GM12878 (cell line): ENCODE results near the gene PCDHA1. TPM values are rescaled to one million over a fixed set of nuclear protein-coding genes. Genes with fewer than 3 reads are reported as not detected.

ENCODE experiments used
- ATAC-seq: fragments of 200-7000 bp; cut with Tn5 transposase; 3 replicates; pipeline ENCODE4 v1.9.1; 2020; ENCODE audit warnings: mild to moderate bottlenecking, moderate library complexity
- BruUV-seq: library from RNA; stranded (reverse); fragments of 400-500 nt; replicated peaks from 2 replicates; lab custom pipeline; 2021; lab: Mats Ljungman, UMichigan
- CTCF ChIA-PET: fragments of 300-600 bp; sonication (Branson Sonifier 250); formaldehyde crosslinking; extraction: SDS; loops from one replicate; lab custom pipeline; 2021; ENCODE audit warnings: inconsistent platforms; lab: Yijun Ruan, JAX
- POLR2A ChIA-PET: fragments of 350-600 bp; formaldehyde crosslinking; extraction: SDS; loops from one replicate; lab custom pipeline; 2021; ENCODE audit warnings: inconsistent platforms; lab: Charles Lee
- RAD21 ChIA-PET: fragments of 300-600 bp; sonication (Branson Sonifier 250); formaldehyde crosslinking; loops from one replicate; lab custom pipeline; 2023; ENCODE audit warnings: antibody characterized with exemption; ENCODE audit not compliant: unreplicated experiment; lab: Charles Lee
- SMC1A ChIA-PET: fragments of 300-600 bp; sonication (Branson Sonifier 250); formaldehyde crosslinking; loops from one replicate; lab custom pipeline; 2023; ENCODE audit not compliant: unreplicated experiment, uncharacterized antibody; lab: Charles Lee
- DNase-seq: peaks from one replicate; pipeline ENCODE4 v3.0.0-alpha.2; 2011; ENCODE audit warnings: low read depth, low spot score
- FAIRE-seq: peaks from 3 replicates; lab custom pipeline; 2011; peaks lifted over from hg19 to GRCh38; lab: Jason Lieb, UNC
- H2AFZ ChIP-seq: 2 replicates; pipeline ENCODE4 v1.6.0; 2011; ENCODE audit warnings: low read depth, low read length, control low read depth; ENCODE audit not compliant: control insufficient read depth
- H3K27ac ChIP-seq: 2 replicates; pipeline ENCODE4 v1.5.1; 2011; ENCODE audit warnings: control low read depth; ENCODE audit not compliant: control insufficient read depth, insufficient read depth
- H3K27me3 ChIP-seq, 2 experiments: replicated peaks in 1 of 2; 2 replicates each; pipeline versions ENCODE4 v1.6.0 to v1.6.1; 2011; ENCODE audit warnings: low read length in 1 of 2; ENCODE audit not compliant: control insufficient read depth in 2 of 2, insufficient read depth in 2 of 2
- H3K36me3 ChIP-seq, 2 experiments: 2 replicates each; pipeline ENCODE4 v1.5.1; 2011; ENCODE audit warnings: low read length in 1 of 2; ENCODE audit not compliant: control insufficient read depth in 2 of 2, insufficient read depth in 2 of 2
- H3K4me1 ChIP-seq: 2 replicates; pipeline ENCODE4 v1.6.1; 2011; ENCODE audit warnings: mild to moderate bottlenecking, low read length, moderate library complexity, mixed read lengths; ENCODE audit not compliant: control insufficient read depth, insufficient read depth
- H3K4me2 ChIP-seq: 2 replicates; pipeline ENCODE4 v1.6.0; 2011; ENCODE audit warnings: control low read depth; ENCODE audit not compliant: control insufficient read depth, insufficient read depth
- H3K4me3 ChIP-seq: fragments of 200-600 bp; sonication (generic); 2 replicates; pipeline ENCODE4 v1.5.1; 2016
- H3K79me2 ChIP-seq: 2 replicates; pipeline ENCODE4 v1.6.0; 2011; ENCODE audit warnings: low read length; ENCODE audit not compliant: control insufficient read depth, insufficient read depth
- H3K9ac ChIP-seq: 2 replicates; pipeline ENCODE4 v1.8.0; 2011; ENCODE audit warnings: low read length, control low read depth, mixed read lengths; ENCODE audit not compliant: control insufficient read depth, insufficient read depth
- H3K9me3 ChIP-seq: replicated peaks from 3 replicates; pipeline ENCODE4 v1.5.1; 2011; ENCODE audit warnings: mild to moderate bottlenecking, low read length; ENCODE audit not compliant: control insufficient read depth, insufficient read depth
- H4K20me1 ChIP-seq: 2 replicates; pipeline ENCODE4 v1.6.0; 2011; ENCODE audit not compliant: control insufficient read depth, insufficient read depth
- BCL3 ChIP-seq: IDR thresholded peaks from 2 replicates; pipeline ENCODE4 v1.6.1; 2011; ENCODE audit warnings: borderline replicate concordance, low read depth, mild to moderate bottlenecking, moderate library complexity, low read length; ENCODE audit not compliant: insufficient read depth, poor library complexity, severe bottlenecking
- MLLT1 ChIP-seq: fragments of 450-650 bp; IDR thresholded peaks from 2 replicates; pipeline ENCODE4 v1.6.1; 2016; ENCODE audit warnings: mild to moderate bottlenecking
- MYC ChIP-seq: IDR thresholded peaks from 2 replicates; pipeline ENCODE4 v1.6.1; 2011; ENCODE audit warnings: mild to moderate bottlenecking, low read length, moderate library complexity, inconsistent platforms; ENCODE audit not compliant: insufficient read depth, insufficient replicate concordance, insufficient read length, severe bottlenecking
- PAX5 ChIP-seq: IDR thresholded peaks from 2 replicates; pipeline ENCODE4 v1.6.1; 2011; ENCODE audit warnings: low read depth, low read length, borderline replicate concordance
- PAX8 ChIP-seq: fragments of 450-650 bp; IDR thresholded peaks from 2 replicates; pipeline ENCODE4 v1.6.1; 2017; ENCODE audit warnings: mild to moderate bottlenecking, moderate library complexity
- PRDM15 ChIP-seq: fragments of 450-650 bp; formaldehyde crosslinking; IDR thresholded peaks from 2 replicates; pipeline ENCODE4 v1.4.0; 2020; ENCODE audit warnings: mild to moderate bottlenecking, moderate library complexity
- ZBTB4 ChIP-seq: fragments of 450-650 bp; formaldehyde crosslinking; IDR thresholded peaks from 2 replicates; pipeline ENCODE4 v1.4.0; 2022; ENCODE audit warnings: mild to moderate bottlenecking, moderate library complexity
- WGBS: methylation state at CpG from one replicate; pipeline ENCODE4 v1.1.6; 2016; ENCODE audit warnings: low lambda C conversion rate; ENCODE audit not compliant: insufficient replicate concordance, insufficient coverage; ENCODE audit errors: missing lambda C conversion rate; 5-methylcytosine and 5-hydroxymethylcytosine counted together
- in situ Hi-C: fragments of 300-500 bp; cut with MboI; formaldehyde crosslinking; loops from 9 replicates; pipeline ENCODE4 v1.14.3; 2018; ENCODE audit warnings: mixed read lengths
- intact Hi-C: fragments of 100-400 bp; cut with micrococcal nuclease; formaldehyde crosslinking; loops from one replicate; pipeline ENCODE4 v1.14.2; 2022; ENCODE audit not compliant: unreplicated experiment
- polyA plus RNA-seq, 11 experiments: library from polyadenylated mRNA; depleted of rRNA in 4 of 11; unstranded in 6 of 11; stranded (reverse) in 5 of 11; fragments of >200 nt; fragmentation: Nextera tagmentation in 4 of 11; fragmentation: Illumina TruSeq in 1 of 11; extraction: Ambion mirVana in 4 of 11; extraction: Trizol in 1 of 11; gene quantifications; 1 replicate in 1 of 11; 2 replicates in 10 of 11; pipeline versions ENCODE4 v1.2.1 to v1.2.3, GENCODE V29; 2011 to 2016; ENCODE audit warnings: inconsistent platforms in 2 of 11, missing spikeins in 2 of 11, low read depth in 1 of 11
- total RNA-seq, 4 experiments: library from RNA; depleted of rRNA in 3 of 4; stranded (reverse); fragments of >200 nt in 3 of 4; fragmentation: Illumina TruSeq in 1 of 4; extraction: Trizol in 1 of 4; gene quantifications; 2 replicates each; pipeline versions ENCODE4 v1.2.1 to v1.2.3, GENCODE V29; 2013 to 2021

The PCDHA1 gene
- total and polyA plus RNA-seq, 10 of the 15 experiments (the other 5 are each of a cell fraction or from before 2014, with no cell fraction given) = 0.03 TPM; not detected in 9

- Histone ChIP-seq H3K9me3 (no peaks in the 10 kb centered on the region), H3K36me3 (no peaks in the 10 kb centered on the region), H3K79me2 (no peaks in the 10 kb centered on the region), H3K4me3 (no peak overlapping the region), H3K27ac (no peak overlapping the region), H3K9ac (no peak overlapping the region), H3K27me3 (no peaks in the 10 kb centered on the region), H3K4me2 (no peak overlapping the region), H3K4me1 (no peaks in the 10 kb centered on the region), H2AFZ (no peak overlapping the region), H4K20me1 (no peaks in the 10 kb centered on the region)
- CTCF ChIA-PET = no interaction called here
- FAIRE-seq = no peak
- SMC1A ChIA-PET = no interaction called here
- ATAC-seq = no peak
- TF ChIP-seq ZBTB4 (no peak), MLLT1 (no peak), PAX5 (no peak), PAX8 (no peak), MYC (no peak), PRDM15 (CRISPR knock-in tag) (no peak), BCL3 (no peak)
- WGBS = 38% methylated on average over 3 of the region's 3 CpGs
- DNase-seq = no peak
- in situ Hi-C loops = no loop called here
- intact Hi-C loops = no loop called here
- POLR2A ChIA-PET = no interaction called here
- RAD21 ChIA-PET = no interaction called here
- BruUV-seq = no TSS peak
Measured at GRCh38 chr5:140986117-140986521, 200.2 kb downstream of the PCDHA1 start.
